NAMALWA (cell line): ENCODE data around the gene MALSU1.
A peak's percentile ranks its signal among the peaks of the same experiment; 100 is the strongest.

ENCODE experiments used
- DNase-seq: peaks from one replicate; pipeline ENCODE4 v3.0.0-alpha.2; 2015; ENCODE audit warnings: low spot score

MALSU1 gene

GRCh38 chr7:23335621-23336020 is 36.5 kb downstream of the MALSU1 start:
- no peak for DNase-seq

GRCh38 chr7:23336086-23336485 is 36.9 kb downstream of the MALSU1 start:
- no peak for DNase-seq

- no peak for DNase-seq
Observed at GRCh38 chr7:23336799-23337283, 37.7 kb downstream of the MALSU1 start.

- no peak for DNase-seq
Observed at GRCh38 chr7:23337374-23337773, 38.2 kb downstream of the MALSU1 start.

GRCh38 chr7:23338439-23338838 is 39.3 kb downstream of the MALSU1 start:
- no peak for DNase-seq

- DNase-seq: no peak
Observed at GRCh38 chr7:23338863-23339262, 39.7 kb downstream of the MALSU1 start.

GRCh38 chr7:23341846-23342598 is 42.9 kb downstream of the MALSU1 start:
- DNase-seq: no peak

- no peak for DNase-seq
Observed at GRCh38 chr7:23343102-23343501, 44.0 kb downstream of the MALSU1 start.

GRCh38 chr7:23343806-23344475 is 44.8 kb downstream of the MALSU1 start:
- no peak for DNase-seq

- no peak for DNase-seq
Observed at GRCh38 chr7:23345601-23346000, 46.5 kb downstream of the MALSU1 start.

GRCh38 chr7:23346316-23346715 is 47.2 kb downstream of the MALSU1 start:
- DNase-seq: no peak

- DNase-seq: no peak
Observed at GRCh38 chr7:23347033-23347681, 48.0 kb downstream of the MALSU1 start.

- DNase-seq: no peak
Observed at GRCh38 chr7:23347682-23348180, 48.6 kb downstream of the MALSU1 start.

- DNase-seq: no peak
Observed at GRCh38 chr7:23349484-23350157, 50.5 kb downstream of the MALSU1 start.

GRCh38 chr7:23350466-23350865 is 51.3 kb downstream of the MALSU1 start:
- DNase-seq: no peak

GRCh38 chr7:23353172-23353571 is 54.0 kb downstream of the MALSU1 start:
- DNase-seq: no peak

- DNase-seq: no peak
Observed at GRCh38 chr7:23356168-23356567, 57.0 kb downstream of the MALSU1 start.

GRCh38 chr7:23356726-23357125 is 57.6 kb downstream of the MALSU1 start:
- DNase-seq: no peak

- DNase-seq: peak; percentile 86
Observed at GRCh38 chr7:23357190-23358093, 58.3 kb downstream of the MALSU1 start.

GRCh38 chr7:23358152-23358674 is 59.1 kb downstream of the MALSU1 start:
- DNase-seq: peak; percentile 43
